GM19239 (cell line): ENCODE results near the gene USP3.
"Not testable (repeated sequence)": the region's sequence is repeated elsewhere in the genome, so short reads cannot be mapped to it uniquely, and the experiment has no call there.

ENCODE experiments used
- DNase-seq: peaks from one replicate; pipeline ENCODE4 v3.0.0; 2011; ENCODE audit warnings: low spot score; ENCODE audit not compliant: insufficient read length
- FAIRE-seq: peaks from 2 replicates; lab custom pipeline; 2011; peaks lifted over from hg19 to GRCh38; lab: Jason Lieb, UNC

Gene USP3

GRCh38 chr15:63475707-63476106 lies 28.7 kb upstream of the USP3 start:
- FAIRE-seq: no peak

GRCh38 chr15:63476229-63476632 lies 28.2 kb upstream of the USP3 start:
- no peak for DNase-seq

More at GRCh38 chr15:63475707-63476106, 28.7 kb upstream of the USP3 start:
- DNase-seq: no peak

GRCh38 chr15:63478243-63478642 lies 26.1 kb upstream of the USP3 start:
- no peak for DNase-seq
- FAIRE-seq: no peak

More at GRCh38 chr15:63476229-63476632, 28.2 kb upstream of the USP3 start:
- no peak for FAIRE-seq

GRCh38 chr15:63480441-63480821 lies 24.0 kb upstream of the USP3 start:
- DNase-seq (no peak), FAIRE-seq (no peak)

GRCh38 chr15:63481105-63481810 lies 23.1 kb upstream of the USP3 start:
- no peak for DNase-seq
- FAIRE-seq: peak; percentile 70

- DNase-seq: no peak
- FAIRE-seq: no peak
Observed at GRCh38 chr15:63482874-63483323, 21.5 kb upstream of the USP3 start.

- FAIRE-seq (peak; percentile 70), DNase-seq (no peak)
Observed at GRCh38 chr15:63483521-63484371, 20.6 kb upstream of the USP3 start.

- no peak for DNase-seq
- FAIRE-seq: peak; percentile 51
Observed at GRCh38 chr15:63484433-63485186, 19.8 kb upstream of the USP3 start.

GRCh38 chr15:63487076-63487757 lies 17.2 kb upstream of the USP3 start:
- DNase-seq: no peak
- peak; percentile 86 for FAIRE-seq

- DNase-seq, FAIRE-seq: not testable (repeated sequence)
Observed at GRCh38 chr15:63487758-63488397, 16.5 kb upstream of the USP3 start.

- FAIRE-seq (no peak), DNase-seq (no peak)
Observed at GRCh38 chr15:63488398-63488960, 15.9 kb upstream of the USP3 start.

- FAIRE-seq (no peak), DNase-seq (no peak)
Observed at GRCh38 chr15:63489352-63489751, 15.0 kb upstream of the USP3 start.

- no peak for FAIRE-seq
- no peak for DNase-seq
Observed at GRCh38 chr15:63490345-63491034, 13.9 kb upstream of the USP3 start.

- no peak for FAIRE-seq
- no peak for DNase-seq
Observed at GRCh38 chr15:63491116-63491827, 13.1 kb upstream of the USP3 start.

GRCh38 chr15:63491979-63492378 lies 12.4 kb upstream of the USP3 start:
- FAIRE-seq: no peak
- DNase-seq: no peak

- DNase-seq: no peak
- no peak for FAIRE-seq
Observed at GRCh38 chr15:63492541-63493077, 11.8 kb upstream of the USP3 start.

GRCh38 chr15:63493436-63493835 lies 11.0 kb upstream of the USP3 start:
- FAIRE-seq (no peak), DNase-seq (no peak)

- FAIRE-seq (no peak), DNase-seq (no peak)
Observed at GRCh38 chr15:63494408-63494807, 10.0 kb upstream of the USP3 start.
